Measurements from ENCODE around the gene RUVBL2.

Gene RUVBL2

DNA sequence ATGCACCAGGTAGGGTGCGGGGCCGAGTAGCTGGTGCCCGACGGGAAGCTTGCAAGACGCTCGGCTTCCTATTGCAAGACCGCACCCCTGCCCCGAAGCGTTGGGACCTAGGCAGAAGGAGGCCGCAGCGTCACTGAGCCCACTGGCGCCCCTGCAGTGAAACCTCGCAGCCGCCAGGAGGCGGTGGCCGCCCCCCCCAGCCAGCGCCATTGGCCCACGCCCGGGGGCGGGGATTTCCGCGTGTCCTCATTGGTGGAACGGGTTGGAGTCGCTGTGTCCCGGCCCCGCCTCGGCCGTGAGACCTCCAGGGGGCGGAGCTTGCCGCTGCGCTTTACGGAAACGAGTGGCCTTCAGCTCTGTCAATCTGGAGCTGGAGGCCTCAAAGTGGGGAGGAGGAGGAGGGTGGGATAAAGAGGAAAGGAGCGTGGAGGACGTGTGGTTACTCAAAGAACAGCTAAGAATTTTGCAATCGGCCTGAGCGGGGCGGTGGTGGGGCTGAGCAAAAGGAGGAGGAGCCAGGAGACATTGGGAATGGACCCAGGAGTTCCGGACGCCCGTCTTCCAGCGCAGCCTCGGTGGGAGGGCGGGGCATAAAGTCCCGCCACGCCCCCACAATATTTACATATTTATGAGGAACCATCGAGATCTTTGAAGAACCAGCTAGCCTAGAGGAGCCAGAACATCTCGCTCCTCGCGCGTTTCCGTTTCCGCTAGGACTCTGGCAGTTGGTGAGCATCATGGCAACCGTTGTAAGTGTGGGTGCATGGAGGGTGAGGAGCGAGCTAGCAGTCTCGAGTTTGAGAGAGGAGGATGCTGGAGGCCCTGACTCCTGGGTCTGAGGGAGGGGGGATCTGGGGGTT is at the start of gene RUVBL2, which contains the start of gene GYS1 (continued):
- TF ChIP-seq, protein P1, sequence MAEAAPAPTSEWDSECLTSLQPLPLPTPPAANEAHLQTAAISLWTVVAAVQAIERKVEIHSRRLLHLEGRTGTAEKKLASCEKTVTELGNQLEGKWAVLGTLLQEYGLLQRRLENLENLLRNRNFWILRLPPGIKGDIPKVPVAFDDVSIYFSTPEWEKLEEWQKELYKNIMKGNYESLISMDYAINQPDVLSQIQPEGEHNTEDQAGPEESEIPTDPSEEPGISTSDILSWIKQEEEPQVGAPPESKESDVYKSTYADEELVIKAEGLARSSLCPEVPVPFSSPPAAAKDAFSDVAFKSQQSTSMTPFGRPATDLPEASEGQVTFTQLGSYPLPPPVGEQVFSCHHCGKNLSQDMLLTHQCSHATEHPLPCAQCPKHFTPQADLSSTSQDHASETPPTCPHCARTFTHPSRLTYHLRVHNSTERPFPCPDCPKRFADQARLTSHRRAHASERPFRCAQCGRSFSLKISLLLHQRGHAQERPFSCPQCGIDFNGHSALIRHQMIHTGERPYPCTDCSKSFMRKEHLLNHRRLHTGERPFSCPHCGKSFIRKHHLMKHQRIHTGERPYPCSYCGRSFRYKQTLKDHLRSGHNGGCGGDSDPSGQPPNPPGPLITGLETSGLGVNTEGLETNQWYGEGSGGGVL (tag by site-specific recombination; IDR thresholded peaks at IDR 0.05): no peak
- TF ChIP-seq ZNF660 (tag by site-specific recombination; IDR thresholded peaks at IDR 0.05): peak; percentile 75
- no peak for TF ChIP-seq ZNF624 (tag by site-specific recombination; IDR thresholded peaks at IDR 0.05)
- TF ChIP-seq PBX3 (CRISPR knock-in tag; IDR thresholded peaks at IDR 0.05): 0 out of 2 replicates have a peak, but pooled peaks have one; percentile 46
- TF ChIP-seq ZNF121 (tag by site-specific recombination; IDR thresholded peaks at IDR 0.05): no peak
- TF ChIP-seq HIC1 (tag by site-specific recombination; IDR thresholded peaks at IDR 0.05): no peak
- no peak for TF ChIP-seq TRIM28 (IDR thresholded peaks at IDR 0.05; ENCODE audit: borderline replicate concordance, low read length)
- TF ChIP-seq ZNF654 (tag by site-specific recombination; IDR thresholded peaks at IDR 0.05; ENCODE audit: low read depth): no peak
- TF ChIP-seq ZNF777 (tag by site-specific recombination; IDR thresholded peaks at IDR 0.05; ENCODE audit: borderline replicate concordance): no peak
- peak; percentile 100 for TF ChIP-seq CTCF (tag by site-specific recombination; IDR thresholded peaks at IDR 0.05)
- peak; percentile 49; the same call in 1 of the 2 replicates for TF ChIP-seq ZNF335 (tag by site-specific recombination; conservative IDR thresholded peaks at IDR 0.05)
- TF ChIP-seq ZNF10 (tag by site-specific recombination; IDR thresholded peaks at IDR 0.05): no peak
- TF ChIP-seq YY2 (tag by site-specific recombination; IDR thresholded peaks at IDR 0.05): peak; percentile 83
- no peak for TF ChIP-seq ZNF670 (tag by site-specific recombination; IDR thresholded peaks at IDR 0.05; ENCODE audit: low read depth)
- TF ChIP-seq ZNF843 (tag by site-specific recombination; IDR thresholded peaks at IDR 0.05): no peak; the same call in 1 of the 2 replicates
- 0 out of 2 replicates have a peak, but pooled peaks have one; percentile 9 for TF ChIP-seq ZNF391 (tag by site-specific recombination; IDR thresholded peaks at IDR 0.05; ENCODE audit: borderline replicate concordance, low read depth)
- TF ChIP-seq ZNF248 (tag by site-specific recombination; IDR thresholded peaks at IDR 0.05): no peak
- TF ChIP-seq, protein P2, sequence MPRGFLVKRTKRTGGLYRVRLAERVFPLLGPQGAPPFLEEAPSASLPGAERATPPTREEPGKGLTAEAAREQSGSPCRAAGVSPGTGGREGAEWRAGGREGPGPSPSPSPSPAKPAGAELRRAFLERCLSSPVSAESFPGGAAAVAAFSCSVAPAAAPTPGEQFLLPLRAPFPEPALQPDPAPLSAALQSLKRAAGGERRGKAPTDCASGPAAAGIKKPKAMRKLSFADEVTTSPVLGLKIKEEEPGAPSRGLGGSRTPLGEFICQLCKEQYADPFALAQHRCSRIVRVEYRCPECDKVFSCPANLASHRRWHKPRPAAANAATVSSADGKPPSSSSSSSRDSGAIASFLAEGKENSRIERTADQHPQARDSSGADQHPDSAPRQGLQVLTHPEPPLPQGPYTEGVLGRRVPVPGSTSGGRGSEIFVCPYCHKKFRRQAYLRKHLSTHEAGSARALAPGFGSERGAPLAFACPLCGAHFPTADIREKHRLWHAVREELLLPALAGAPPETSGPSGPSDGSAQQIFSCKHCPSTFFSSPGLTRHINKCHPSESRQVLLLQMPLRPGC (tag by site-specific recombination; IDR thresholded peaks at IDR 0.05): no peak
- no peak for TF ChIP-seq ZNF830 (tag by site-specific recombination; IDR thresholded peaks at IDR 0.05; ENCODE audit: low read depth)
- peak; percentile 69 for TF ChIP-seq KLF1 (tag by site-specific recombination; IDR thresholded peaks at IDR 0.05)
- TF ChIP-seq ZNF133 (tag by site-specific recombination; IDR thresholded peaks at IDR 0.05): no peak
- TF ChIP-seq ZFP69B (tag by site-specific recombination; IDR thresholded peaks at IDR 0.05): no peak; the same call in 1 of the 2 replicates
- no peak for TF ChIP-seq BCL11A (tag by site-specific recombination; IDR thresholded peaks at IDR 0.05; ENCODE audit: low read depth)
- no peak for TF ChIP-seq ZNF404 (tag by site-specific recombination; IDR thresholded peaks at IDR 0.05)
- no peak for TF ChIP-seq ZNF664 (tag by site-specific recombination; IDR thresholded peaks at IDR 0.05)
- TF ChIP-seq ZNF362 (tag by site-specific recombination; IDR thresholded peaks at IDR 0.05): no peak
- TF ChIP-seq REPIN1 (tag by site-specific recombination; IDR thresholded peaks at IDR 0.05; ENCODE audit: low read depth): no peak
- TF ChIP-seq FEZF1 (tag by site-specific recombination; IDR thresholded peaks at IDR 0.05): peak; percentile 69
- no peak for TF ChIP-seq ZNF19 (tag by site-specific recombination; IDR thresholded peaks at IDR 0.05; ENCODE audit: low read depth)
- no peak for TF ChIP-seq ZNF529 (tag by site-specific recombination; IDR thresholded peaks at IDR 0.05; ENCODE audit: insufficient replicate concordance)
- peak; percentile 69 for TF ChIP-seq EGR2 (tag by site-specific recombination; IDR thresholded peaks at IDR 0.05; ENCODE audit: low read depth)
